ENCODE results near the gene PAX3. TPM values are rescaled to one million over a fixed set of nuclear protein-coding genes. Genes with fewer than 3 reads are reported as not detected.

Gene PAX3
- total RNA-seq, 1 donor from 2014 or later, result 66.7 TPM

GRCh38 chr2:222179592-222179991, 119.2 kb downstream of the PAX3 start:
- Mint-ChIP-seq H3K36me3 (no peaks in the 10 kb centered on the region), H3K27me3 (peaks cover 47% of the 10 kb centered on the region)

GRCh38 chr2:222178450-222178849, 120.3 kb downstream of the PAX3 start:
- no peak for TF ChIP-seq CTCF (conservative IDR thresholded peaks at IDR 0.05)
- DNase-seq (ENCODE audit: extremely low spot score, unreplicated experiment), result no peak
- Mint-ChIP-seq H3K27me3 (peaks cover 49% of the 10 kb centered on the region), H3K27ac (no peak overlapping the region), H3K9me3 (no peaks in the 10 kb centered on the region), H3K36me3 (no peaks in the 10 kb centered on the region), H3K4me3 (no peak overlapping the region), H3K4me1 (ENCODE audit: unreplicated experiment) (peaks cover 4% of the 10 kb centered on the region)

More at GRCh38 chr2:222179592-222179991, 119.2 kb downstream of the PAX3 start:
- no peak for DNase-seq (ENCODE audit: extremely low spot score, unreplicated experiment)
- Mint-ChIP-seq H3K4me3 (no peak overlapping the region), H3K27ac (no peak overlapping the region), H3K9me3 (no peaks in the 10 kb centered on the region), H3K4me1 (ENCODE audit: unreplicated experiment) (peaks cover 1% of the 10 kb centered on the region)
- TF ChIP-seq CTCF (conservative IDR thresholded peaks at IDR 0.05), result no peak

GRCh38 chr2:222176890-222177289, 121.9 kb downstream of the PAX3 start:
- Mint-ChIP-seq H3K4me1 (ENCODE audit: unreplicated experiment) (peaks cover 4% of the 10 kb centered on the region), H3K9me3 (no peaks in the 10 kb centered on the region), H3K27ac (no peak overlapping the region), H3K27me3 (peaks cover 53% of the 10 kb centered on the region), H3K4me3 (no peak overlapping the region), H3K36me3 (no peaks in the 10 kb centered on the region)
- no peak for TF ChIP-seq CTCF (conservative IDR thresholded peaks at IDR 0.05)
- no peak for DNase-seq (ENCODE audit: extremely low spot score, unreplicated experiment)

GRCh38 chr2:222174450-222174849, 124.3 kb downstream of the PAX3 start:
- Mint-ChIP-seq H3K36me3 (no peaks in the 10 kb centered on the region), H3K9me3 (no peaks in the 10 kb centered on the region), H3K4me3 (no peak overlapping the region), H3K27ac (no peak overlapping the region), H3K4me1 (ENCODE audit: unreplicated experiment) (peaks cover 4% of the 10 kb centered on the region), H3K27me3 (peaks cover 53% of the 10 kb centered on the region)
- no peak for DNase-seq (ENCODE audit: extremely low spot score, unreplicated experiment)
- TF ChIP-seq CTCF (conservative IDR thresholded peaks at IDR 0.05), result no peak

- Mint-ChIP-seq H3K4me1 (ENCODE audit: unreplicated experiment) (peaks cover under 1% of the 10 kb centered on the region), H3K27me3 (peaks cover 21% of the 10 kb centered on the region), H3K27ac (no peak overlapping the region), H3K36me3 (no peaks in the 10 kb centered on the region), H3K9me3 (no peaks in the 10 kb centered on the region), H3K4me3 (no peak overlapping the region)
- no peak for DNase-seq (ENCODE audit: extremely low spot score, unreplicated experiment)
- TF ChIP-seq CTCF (conservative IDR thresholded peaks at IDR 0.05), result no peak
Measured at GRCh38 chr2:222169346-222169745, 129.5 kb downstream of the PAX3 start.

GRCh38 chr2:222167762-222168161, 131.0 kb downstream of the PAX3 start:
- DNase-seq (ENCODE audit: extremely low spot score, unreplicated experiment), result no peak
- no peak overlapping the region for H3K4me3 Mint-ChIP-seq
- no peak for TF ChIP-seq CTCF (conservative IDR thresholded peaks at IDR 0.05)
- H3K9me3 Mint-ChIP-seq, result no peaks in the 10 kb centered on the region
- H3K4me1 Mint-ChIP-seq (ENCODE audit: unreplicated experiment), result no peaks in the 10 kb centered on the region
- H3K27me3 Mint-ChIP-seq, result peaks cover 22% of the 10 kb centered on the region
- H3K27ac Mint-ChIP-seq, result no peak overlapping the region
- H3K36me3 Mint-ChIP-seq, result no peaks in the 10 kb centered on the region

Measured in type B pancreatic cell (in vitro differentiated cells).